GDM1 (cell line): ENCODE results near the gene CHD5.

Experiments used
- DNase-seq: peaks from one replicate; lab custom pipeline; 2025; lab: John Stamatoyannopoulos, UW

Gene CHD5

DNA sequence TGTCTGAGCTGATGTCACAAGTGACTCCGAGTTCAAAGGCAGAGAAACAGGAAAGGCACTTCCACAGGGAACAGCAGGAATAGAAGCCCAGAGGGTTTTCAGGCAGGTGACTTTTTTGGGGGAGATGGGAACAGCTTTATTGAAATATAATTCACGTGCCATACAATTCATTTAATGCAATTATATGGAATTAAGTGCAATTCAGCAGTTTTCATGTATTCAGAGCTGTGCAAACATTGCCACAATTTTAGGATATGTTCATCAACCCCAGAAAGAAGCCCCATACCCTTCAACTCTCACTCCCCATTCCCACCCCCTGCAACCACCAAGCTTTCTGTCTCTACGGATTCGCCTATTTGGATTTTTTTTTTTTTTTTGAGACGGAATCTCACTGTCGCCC is 117.5 kb downstream of the CHD5 start:
- DNase-seq = no peak

GRCh38 chr1:6059866-6060265 is 120.3 kb downstream of the CHD5 start:
- DNase-seq = no peak

GRCh38 chr1:6057170-6057845 is 122.8 kb downstream of the CHD5 start:
- no peak for DNase-seq

DNA sequence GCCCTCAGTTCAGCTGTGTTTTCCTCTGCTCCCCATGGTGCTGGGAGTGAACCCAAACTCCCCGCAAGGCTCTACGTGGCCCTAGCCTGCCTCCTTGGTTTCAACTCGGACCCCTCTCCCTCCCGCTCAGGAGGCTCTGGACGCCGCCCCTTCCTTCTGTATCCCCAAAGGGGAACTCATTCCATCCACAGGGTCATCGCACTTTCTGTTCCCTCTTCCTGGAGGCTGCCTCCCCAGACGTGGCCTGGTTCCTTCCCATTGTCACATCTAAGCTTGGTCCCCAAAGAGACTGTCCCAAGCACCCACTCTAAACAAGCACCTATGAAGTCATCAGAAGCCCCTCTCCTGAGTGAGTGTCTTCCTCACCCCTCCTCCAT is 123.6 kb downstream of the CHD5 start:
- no peak for DNase-seq

GRCh38 chr1:6054596-6054995 is 125.5 kb downstream of the CHD5 start:
- no peak for DNase-seq

DNA sequence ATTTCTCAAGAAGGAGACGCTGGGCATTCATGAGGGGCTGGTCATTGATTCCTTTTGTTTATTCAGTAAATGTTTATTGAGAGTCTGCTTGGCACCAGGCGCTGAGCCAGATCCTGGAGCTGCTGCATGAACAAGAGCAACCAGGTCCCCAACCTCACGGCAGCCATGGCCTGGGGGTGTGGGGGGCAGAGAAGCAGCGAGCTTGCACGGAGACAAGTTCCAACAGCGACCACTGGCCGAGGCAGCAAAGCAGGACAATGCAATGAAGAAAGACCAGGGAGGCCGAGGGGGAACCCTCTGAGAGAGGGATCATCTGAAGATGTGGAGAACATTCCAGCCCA is 126.9 kb downstream of the CHD5 start:
- DNase-seq = no peak

GRCh38 chr1:6052543-6053205 is 127.4 kb downstream of the CHD5 start:
- no peak for DNase-seq
